Limb (tissue), 2 donors: Measurements from ENCODE around the gene CEP164.

Source experiments
- DNase-seq, 2 donors: peaks; one replicate each; pipeline ENCODE4 v3.0.0-alpha.2; 2016; ENCODE audit errors: extremely low spot score in 2 of 2

CEP164 gene

DNA sequence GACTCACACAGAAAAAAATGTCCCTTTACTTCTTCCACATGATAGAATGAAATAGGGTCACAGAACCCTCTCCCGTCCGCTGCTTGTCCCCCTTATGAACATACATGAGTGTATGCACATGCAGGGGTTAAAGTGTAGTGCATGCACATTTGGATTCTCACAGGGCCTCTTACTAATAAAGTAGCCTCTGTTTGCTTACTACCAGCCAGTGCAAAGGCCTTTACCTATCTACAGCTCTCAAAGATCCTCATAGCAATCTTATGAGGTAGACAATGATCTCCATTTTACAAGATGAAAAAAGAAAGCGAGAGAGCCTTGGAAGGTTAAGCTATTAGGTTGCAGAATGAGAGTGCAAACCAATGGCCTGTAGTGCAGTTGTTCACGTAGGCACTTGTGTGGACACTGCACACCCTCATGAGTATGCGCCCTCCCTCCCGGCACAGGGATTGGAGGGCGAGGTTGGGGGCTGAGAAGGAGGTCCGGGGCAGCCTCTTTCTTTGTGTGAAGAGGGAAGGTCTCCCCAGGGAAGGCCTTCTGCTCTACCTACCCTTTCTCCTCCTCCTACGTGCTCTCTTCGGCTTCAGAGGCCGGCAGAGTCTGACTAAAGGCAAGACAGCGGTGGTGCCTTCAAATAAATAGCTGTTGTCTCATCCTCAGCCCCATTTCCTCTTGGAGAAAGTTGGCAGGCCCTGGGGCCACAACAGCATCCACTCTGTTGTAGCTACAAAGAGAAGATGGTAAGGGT, 91.3 kb downstream of the CEP164 start:
- DNase-seq, result no peak

DNA sequence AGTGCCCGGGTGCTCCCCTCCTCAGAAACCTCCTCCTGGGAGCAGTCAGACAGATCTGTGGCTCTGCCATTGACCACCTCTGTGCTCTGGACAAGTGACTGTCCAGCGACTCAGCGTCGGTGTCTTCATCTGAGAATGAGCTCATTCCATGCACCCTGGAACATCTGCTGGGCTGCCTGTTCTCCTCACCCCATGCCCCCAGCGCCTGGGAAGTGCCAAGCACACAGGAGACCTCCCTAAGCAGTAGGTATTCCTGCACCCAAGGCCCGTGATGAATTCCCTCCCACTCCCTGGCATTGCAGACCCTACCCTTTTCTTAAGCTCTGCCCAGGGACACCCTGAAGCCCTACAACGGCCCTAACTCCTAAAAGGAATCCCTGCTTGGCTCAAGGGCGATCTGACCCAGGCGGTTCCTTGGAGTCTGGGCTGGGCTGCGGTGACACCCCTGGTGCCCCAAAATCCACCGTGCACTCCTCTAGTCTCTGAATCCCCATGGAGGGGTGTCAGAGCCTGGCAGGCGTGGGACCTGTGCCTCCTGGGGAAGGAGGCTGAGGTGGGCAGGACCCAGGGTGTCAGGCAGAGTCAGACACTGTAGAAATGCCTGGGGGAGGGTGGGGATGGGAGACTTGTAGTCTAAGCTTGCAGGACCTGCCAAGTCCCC, 92.0 kb downstream of the CEP164 start:
- peak in 1 of 2 donors; percentile 15 for DNase-seq

- DNase-seq, result no peak
Measured at GRCh38 chr11:117420143-117420485, 92.5 kb downstream of the CEP164 start.

- no peak for DNase-seq
Measured at GRCh38 chr11:117420598-117420997, 92.9 kb downstream of the CEP164 start.

DNA sequence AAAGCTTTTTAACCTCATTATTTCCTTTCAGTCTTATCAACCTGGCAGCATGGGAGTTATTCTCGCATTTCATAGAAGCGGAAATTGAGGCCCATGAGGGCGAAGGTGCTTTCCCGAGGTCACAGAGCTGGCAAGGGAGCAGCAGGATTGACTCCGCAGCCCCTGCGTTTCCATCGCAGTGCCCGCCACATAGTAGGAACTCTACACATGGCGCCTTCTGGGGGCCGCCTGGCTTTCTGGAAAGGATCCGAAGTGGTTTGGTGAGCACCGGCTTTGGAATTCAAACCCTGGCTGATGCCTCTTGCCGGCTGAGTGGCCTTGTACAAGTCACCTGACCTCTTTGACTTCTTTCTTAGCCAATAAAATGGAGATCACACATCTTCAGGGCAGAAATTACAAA, 93.4 kb downstream of the CEP164 start:
- DNase-seq, result no peak

DNA sequence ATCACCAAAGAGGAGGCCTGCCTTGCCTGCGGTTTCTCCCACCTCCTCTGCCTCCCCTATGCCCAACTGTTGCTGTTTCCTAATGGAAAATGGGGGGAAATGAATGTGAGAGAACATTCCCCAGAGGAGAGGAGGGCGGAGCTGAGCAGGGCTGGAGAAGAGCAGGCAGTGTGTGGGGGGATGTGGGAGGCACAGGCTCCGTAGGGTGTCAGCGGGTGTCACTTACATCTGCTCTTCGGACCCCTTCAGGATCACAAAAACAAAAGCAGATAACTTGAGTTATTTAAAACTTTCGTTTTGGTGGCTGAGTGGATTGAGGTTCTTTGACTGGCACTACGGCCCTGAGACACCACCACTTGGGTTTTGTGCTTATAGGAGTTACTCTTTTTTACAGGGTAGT, 93.8 kb downstream of the CEP164 start:
- peak in 1 of 2 donors; percentile 9 for DNase-seq

DNA sequence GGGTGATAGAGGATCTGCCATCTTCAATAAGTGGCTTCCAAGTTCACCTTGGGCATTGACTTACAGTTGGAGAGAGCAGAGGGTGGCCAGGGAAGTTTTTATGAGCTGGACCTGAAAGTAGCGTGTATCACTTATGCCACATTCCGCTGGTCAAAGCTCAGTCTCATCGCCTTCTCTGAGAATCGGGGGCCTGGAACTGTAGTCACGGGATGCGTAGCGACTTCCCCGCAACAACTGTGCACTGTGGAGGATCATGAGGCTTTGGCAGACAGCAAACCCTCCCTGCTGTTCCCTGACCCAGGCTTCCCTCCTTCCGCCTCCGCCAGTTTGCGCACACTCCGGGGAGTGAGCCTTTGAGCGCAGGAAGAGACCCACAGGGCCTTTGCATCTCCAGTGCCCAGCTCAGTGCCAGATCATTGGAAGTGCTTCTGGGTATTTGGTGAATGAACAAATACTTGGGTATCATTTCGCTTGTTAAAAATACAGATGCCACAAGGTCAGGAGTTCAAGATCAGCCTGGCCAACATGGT, 95.5 kb downstream of the CEP164 start:
- DNase-seq, result peak in 1 of 2 donors; percentile 3

- DNase-seq, result no peak
Measured at GRCh38 chr11:117424781-117425180, 97.1 kb downstream of the CEP164 start.

- DNase-seq, result no peak
Measured at GRCh38 chr11:117425679-117426296, 98.1 kb downstream of the CEP164 start.

- peak; percentile 62 to 88 for DNase-seq
Measured at GRCh38 chr11:117426297-117426685, 98.6 kb downstream of the CEP164 start.

DNA sequence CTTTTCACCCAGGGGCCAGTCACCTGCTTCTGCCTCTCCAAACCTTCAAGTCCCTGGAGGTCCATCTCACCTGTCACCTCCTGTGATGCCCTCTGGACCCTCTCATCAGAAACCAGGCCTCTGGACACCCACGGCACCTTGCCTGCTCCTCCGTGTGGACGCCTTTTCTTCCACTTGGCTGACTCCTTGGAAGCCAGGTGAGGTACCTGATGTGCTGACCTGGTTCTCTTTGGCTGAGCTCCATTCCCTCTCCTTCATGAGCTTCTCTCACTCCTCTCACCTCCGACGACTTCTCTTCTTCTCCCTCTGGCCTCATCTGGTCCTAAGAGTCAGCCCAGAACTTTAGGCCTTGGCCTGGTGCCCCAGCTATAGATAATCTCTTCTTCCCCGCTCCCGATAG, 99.3 kb downstream of the CEP164 start:
- no peak for DNase-seq

GRCh38 chr11:117427356-117427874, 99.8 kb downstream of the CEP164 start:
- no peak for DNase-seq

GRCh38 chr11:117428186-117428855, 100.7 kb downstream of the CEP164 start:
- DNase-seq, result no peak

- no peak for DNase-seq
Measured at GRCh38 chr11:117428856-117429229, 101.2 kb downstream of the CEP164 start.

DNA sequence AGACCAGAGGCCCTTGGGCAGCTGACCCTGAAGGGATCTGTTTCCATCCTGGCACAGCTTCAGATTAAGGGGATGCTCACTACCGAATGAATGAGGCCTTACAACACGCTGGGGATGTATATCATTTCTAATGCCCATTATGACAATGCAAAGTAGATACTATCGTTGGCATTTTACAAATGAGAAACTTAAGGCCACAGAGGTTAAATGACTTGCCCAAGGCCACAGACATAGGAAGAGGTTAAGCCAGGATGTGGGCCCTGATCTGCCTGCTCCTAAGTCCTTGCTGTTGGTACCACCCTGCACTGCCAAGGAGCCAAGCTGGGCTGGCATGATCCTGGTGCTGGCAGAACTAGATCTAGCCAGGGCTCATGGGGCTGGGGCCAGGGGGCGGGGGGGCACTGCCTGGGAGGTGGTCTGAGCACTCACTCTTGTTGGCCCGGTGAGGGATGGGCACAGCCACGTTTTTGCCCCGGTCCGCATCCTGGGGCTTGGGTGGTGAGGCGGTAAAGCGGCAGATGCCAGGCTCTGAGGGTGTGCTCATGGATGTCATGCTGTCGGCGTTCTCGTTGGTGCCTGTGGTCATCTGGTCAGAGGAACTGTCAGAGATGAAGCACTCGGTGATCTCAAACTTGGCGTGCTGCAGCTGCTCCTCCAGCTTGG, 102.8 kb downstream of the CEP164 start:
- no peak for DNase-seq

DNA sequence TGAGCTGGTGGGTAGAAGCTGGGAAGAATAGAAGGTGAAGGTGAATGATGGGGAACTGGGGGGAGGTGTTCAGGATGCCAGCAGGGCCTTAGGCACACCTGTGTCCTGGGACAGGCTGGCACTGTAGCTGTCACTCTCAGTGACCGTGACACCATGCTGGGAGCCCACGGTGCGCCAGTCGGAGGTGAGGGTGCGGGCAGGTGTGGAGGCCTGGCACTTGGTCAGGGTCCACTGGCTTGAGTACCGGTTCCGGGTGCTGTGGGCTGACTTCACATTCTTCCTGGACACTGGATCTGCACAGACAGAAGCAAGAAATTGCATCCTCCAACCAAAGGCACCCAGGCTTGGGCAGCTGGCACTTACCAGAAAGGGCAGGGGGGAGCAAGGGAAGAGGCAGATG, 103.8 kb downstream of the CEP164 start:
- no peak for DNase-seq

DNA sequence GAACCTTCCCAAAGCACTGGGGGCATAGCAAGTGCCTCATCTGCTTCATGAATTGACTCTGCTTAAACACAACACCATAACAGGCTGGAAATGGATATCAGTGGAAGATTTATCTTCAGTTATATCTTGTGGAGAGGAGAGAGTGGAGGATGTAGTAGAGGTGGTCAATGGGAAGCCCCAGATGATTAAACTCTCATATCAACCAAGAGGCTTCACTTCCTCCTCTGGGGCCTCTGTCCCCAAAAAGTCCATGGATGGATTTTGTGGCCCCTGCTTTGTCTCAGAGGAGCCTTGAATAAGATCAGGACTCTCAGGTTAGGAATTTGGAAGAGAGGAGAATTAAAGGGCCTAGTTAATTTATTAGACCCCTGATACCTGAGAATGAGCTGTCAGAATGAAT, 106.1 kb downstream of the CEP164 start:
- no peak for DNase-seq

- no peak for DNase-seq
Measured at GRCh38 chr11:117434481-117434880, 106.8 kb downstream of the CEP164 start.

GRCh38 chr11:117435326-117435725, 107.7 kb downstream of the CEP164 start:
- no peak for DNase-seq

DNA sequence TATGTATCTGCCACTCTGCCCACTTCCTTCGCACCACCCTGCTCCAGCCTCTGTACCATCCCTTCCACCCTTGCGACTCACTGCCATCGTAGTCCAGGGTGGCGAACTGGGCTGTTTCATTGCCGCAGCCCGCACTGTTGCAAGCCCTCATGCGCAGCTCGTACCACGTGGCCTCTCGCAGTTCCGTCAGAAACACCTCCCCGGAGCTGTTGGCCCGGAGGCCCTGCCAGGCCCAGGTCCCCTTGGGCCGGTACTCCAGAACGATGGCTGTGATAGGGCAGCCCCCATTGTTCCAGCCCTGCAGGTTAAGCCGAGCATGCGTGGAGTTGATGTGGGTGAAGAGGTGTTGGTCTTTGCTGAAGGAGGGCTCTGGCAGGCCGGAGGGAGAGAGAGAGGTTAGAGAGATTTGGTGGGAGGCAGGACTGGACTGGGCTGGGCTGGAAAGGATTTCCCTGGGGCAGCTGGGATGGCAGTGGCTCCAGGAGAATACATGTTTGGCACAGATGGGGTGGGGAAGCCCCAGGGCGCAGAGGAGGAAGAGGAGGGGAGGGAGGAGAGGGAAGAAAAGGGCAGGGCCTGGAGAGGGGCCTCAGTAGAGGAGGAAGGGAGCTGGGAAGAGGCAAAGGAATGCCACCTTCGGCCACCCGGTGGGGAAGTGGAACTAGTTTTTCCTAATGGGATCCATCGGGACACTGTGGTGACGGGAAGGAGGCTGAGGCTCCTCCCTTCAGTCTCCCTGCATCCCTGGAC, 109.6 kb downstream of the CEP164 start:
- no peak for DNase-seq

DNA sequence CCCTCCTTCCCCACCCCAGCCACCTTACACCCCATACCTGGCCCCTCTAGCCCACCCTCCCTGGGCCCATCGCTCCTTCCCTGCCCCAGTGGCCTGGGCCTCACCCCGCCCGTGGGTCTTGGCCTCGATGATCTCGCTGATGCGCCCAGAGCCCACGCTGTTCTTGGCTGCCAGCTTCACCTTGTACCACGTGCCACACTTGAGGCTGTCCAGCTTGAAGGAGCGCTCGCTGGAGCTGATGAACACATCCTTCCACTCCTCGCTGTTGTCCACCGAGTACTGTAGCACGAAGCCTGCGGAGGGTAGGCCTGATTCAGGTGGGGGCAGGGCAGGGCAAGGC, 110.1 kb downstream of the CEP164 start:
- DNase-seq, result no peak
